ENCODE measurements around the gene SRGAP1.

GRCh38 chr12:64053117-64053516 lies 208.6 kb downstream of the SRGAP1 start:
- TF ChIP-seq REST (IDR thresholded peaks at IDR 0.05; ENCODE audit: insufficient read depth in 1 of 2, low read depth in 2 of 2, low read length in 2 of 2) (no peak), SIN3A (IDR thresholded peaks at IDR 0.05; ENCODE audit: borderline replicate concordance, insufficient read depth, low read length) (no peak), POLR2AphosphoS5 (IDR thresholded peaks at IDR 0.05; ENCODE audit: low read depth, low read length) (no peak), TAF1 (IDR thresholded peaks at IDR 0.05; ENCODE audit: borderline replicate concordance, insufficient read depth, low read length) (no peak)

Measured in PFSK-1 (cell line).